Measurements from ENCODE around the gene AUTS2. TPM values are rescaled to one million over a fixed set of nuclear protein-coding genes. Genes with fewer than 3 reads are reported as not detected.

Gene AUTS2
- polyA plus RNA-seq, 1 donor (not counting 4 experiments of a cell fraction or from before 2014, with no cell fraction given), result 4.7 TPM

- Histone ChIP-seq H3K4me2 (ENCODE audit: control insufficient read depth, extremely low read depth, insufficient read depth, low read depth, low read length) (no peak overlapping the region), H3K9me3 (ENCODE audit: control insufficient read depth, low read depth, low read length) (no peaks in the 10 kb centered on the region), H3K36me3 (ENCODE audit: control insufficient read depth in 2 of 2, extremely low read depth in 1 of 2, insufficient read depth in 2 of 2, low read length in 2 of 2) (no peaks in the 10 kb centered on the region), H3K27me3 (ENCODE audit: control insufficient read depth, extremely low read depth, insufficient read depth, low read length) (no peaks in the 10 kb centered on the region), H2AFZ (ENCODE audit: control insufficient read depth, low read length) (no peak overlapping the region), H3K9ac (ENCODE audit: control insufficient read depth, extremely low read depth, insufficient read depth, low read length) (no peak overlapping the region), H3K4me3 (ENCODE audit: control insufficient read depth in 2 of 3, extremely low read depth in 1 of 3, insufficient read depth in 2 of 3, low read depth in 1 of 3, low read length in 3 of 3) (no peak overlapping the region), H3K9me1 (ENCODE audit: control insufficient read depth, extremely low read depth, insufficient read depth, low read length) (no peaks in the 10 kb centered on the region), H3K4me1 (ENCODE audit: control insufficient read depth, extremely low read depth, insufficient read depth, low read length) (no peaks in the 10 kb centered on the region), H4K20me1 (ENCODE audit: control insufficient read depth, extremely low read depth, insufficient read depth, low read length) (no peaks in the 10 kb centered on the region), H3K79me2 (ENCODE audit: control insufficient read depth, insufficient read depth, low read length) (no peaks in the 10 kb centered on the region), H3K27ac (ENCODE audit: control insufficient read depth, insufficient read depth, low read length) (no peak overlapping the region)
- dilution Hi-C loops (cut with MboI; ENCODE audit: extremely low pct_ligation_motif_present, low sequenced_read_pairs), result no loop called here
- DNase-seq (ENCODE audit: low read depth, low spot score), result no peak
- TF ChIP-seq EZH2 (IDR thresholded peaks at IDR 0.05; ENCODE audit: low read length) (no peak), CTCF (optimal IDR thresholded peaks at IDR 0.05 in 1 of 3, IDR thresholded peaks at IDR 0.05 in 1 of 3, conservative IDR thresholded peaks at IDR 0.05 in 1 of 3; ENCODE audit: extremely low read depth in 1 of 3, insufficient read depth in 2 of 3, low read length in 3 of 3) (no peak)
- FAIRE-seq, result no peak
These were observed 344.3 kb downstream of the AUTS2 start for GRCh38 chr7:69942573-69942972.

- no peaks in the 10 kb centered on the region for H4K20me1 ChIP-seq (ENCODE audit: control insufficient read depth, extremely low read depth, insufficient read depth, low read length)
- H3K36me3 ChIP-seq (ENCODE audit: control insufficient read depth in 2 of 2, extremely low read depth in 1 of 2, insufficient read depth in 2 of 2, low read length in 2 of 2), result no peaks in the 10 kb centered on the region
- dilution Hi-C loops (cut with MboI; ENCODE audit: extremely low pct_ligation_motif_present, low sequenced_read_pairs), result no loop called here
- no peaks in the 10 kb centered on the region for H3K9me1 ChIP-seq (ENCODE audit: control insufficient read depth, extremely low read depth, insufficient read depth, low read length)
- DNase-seq (ENCODE audit: low read depth, low spot score) (no peak), FAIRE-seq (no peak)
- no peak overlapping the region for H3K4me3 ChIP-seq (ENCODE audit: control insufficient read depth in 2 of 3, extremely low read depth in 1 of 3, insufficient read depth in 2 of 3, low read depth in 1 of 3, low read length in 3 of 3)
- no peaks in the 10 kb centered on the region for H3K9me3 ChIP-seq (ENCODE audit: control insufficient read depth, low read depth, low read length)
- H3K9ac ChIP-seq (ENCODE audit: control insufficient read depth, extremely low read depth, insufficient read depth, low read length), result no peak overlapping the region
- no peak overlapping the region for H3K27ac ChIP-seq (ENCODE audit: control insufficient read depth, insufficient read depth, low read length)
- H3K4me2 ChIP-seq (ENCODE audit: control insufficient read depth, extremely low read depth, insufficient read depth, low read depth, low read length), result no peak overlapping the region
- H3K4me1 ChIP-seq (ENCODE audit: control insufficient read depth, extremely low read depth, insufficient read depth, low read length), result no peaks in the 10 kb centered on the region
- TF ChIP-seq CTCF (optimal IDR thresholded peaks at IDR 0.05 in 1 of 3, IDR thresholded peaks at IDR 0.05 in 1 of 3, conservative IDR thresholded peaks at IDR 0.05 in 1 of 3; ENCODE audit: extremely low read depth in 1 of 3, insufficient read depth in 2 of 3, low read length in 3 of 3) (no peak), EZH2 (IDR thresholded peaks at IDR 0.05; ENCODE audit: low read length) (no peak)
- H3K79me2 ChIP-seq (ENCODE audit: control insufficient read depth, insufficient read depth, low read length), result no peaks in the 10 kb centered on the region
- no peaks in the 10 kb centered on the region for H3K27me3 ChIP-seq (ENCODE audit: control insufficient read depth, extremely low read depth, insufficient read depth, low read length)
- no peak overlapping the region for H2AFZ ChIP-seq (ENCODE audit: control insufficient read depth, low read length)
These were observed 348.6 kb downstream of the AUTS2 start for GRCh38 chr7:69946901-69947300.
